ENCODE data around the gene PIK3C2B.
"Not testable (repeated sequence)": the region's sequence is repeated elsewhere in the genome, so short reads cannot be mapped to it uniquely, and the experiment has no call there.

PIK3C2B gene

DNA sequence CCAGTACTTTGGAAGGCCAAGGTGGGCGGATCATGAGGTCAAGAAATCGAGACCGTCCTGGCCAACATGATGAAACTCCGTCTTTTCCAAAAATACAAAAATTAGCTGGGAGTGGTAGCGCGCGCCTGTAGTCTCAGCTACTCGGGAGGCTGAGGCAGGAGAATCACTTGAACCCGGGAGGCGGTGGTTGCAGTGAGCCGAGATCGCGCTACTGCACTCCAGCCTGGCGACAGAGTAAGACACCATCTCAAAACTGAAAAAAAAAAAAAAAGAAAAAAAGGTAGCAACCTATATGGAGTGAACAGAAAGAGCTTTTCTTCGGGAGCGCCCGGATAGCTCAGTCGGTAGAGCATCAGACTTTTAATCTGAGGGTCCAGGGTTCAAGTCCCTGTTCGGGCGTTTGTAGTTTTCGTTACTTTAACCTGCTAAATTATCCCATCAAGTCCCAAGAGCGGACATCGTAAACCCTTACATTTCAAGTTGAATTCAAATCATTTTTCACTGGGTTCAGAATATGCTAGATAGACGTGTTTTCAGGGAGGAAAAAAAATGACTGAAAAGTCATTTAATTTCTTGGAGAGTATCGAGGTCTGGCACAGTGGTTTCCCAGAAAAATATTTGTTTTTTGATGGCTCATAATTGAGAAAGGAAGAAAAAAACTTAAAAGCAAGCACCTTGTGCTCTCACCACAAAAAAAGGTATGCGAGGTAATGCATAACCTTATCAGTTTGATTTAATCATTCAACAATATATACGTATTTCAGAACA, 11.8 kb upstream of the PIK3C2B start:
- peak; percentile 69 to 80 for DNase-seq

DNA sequence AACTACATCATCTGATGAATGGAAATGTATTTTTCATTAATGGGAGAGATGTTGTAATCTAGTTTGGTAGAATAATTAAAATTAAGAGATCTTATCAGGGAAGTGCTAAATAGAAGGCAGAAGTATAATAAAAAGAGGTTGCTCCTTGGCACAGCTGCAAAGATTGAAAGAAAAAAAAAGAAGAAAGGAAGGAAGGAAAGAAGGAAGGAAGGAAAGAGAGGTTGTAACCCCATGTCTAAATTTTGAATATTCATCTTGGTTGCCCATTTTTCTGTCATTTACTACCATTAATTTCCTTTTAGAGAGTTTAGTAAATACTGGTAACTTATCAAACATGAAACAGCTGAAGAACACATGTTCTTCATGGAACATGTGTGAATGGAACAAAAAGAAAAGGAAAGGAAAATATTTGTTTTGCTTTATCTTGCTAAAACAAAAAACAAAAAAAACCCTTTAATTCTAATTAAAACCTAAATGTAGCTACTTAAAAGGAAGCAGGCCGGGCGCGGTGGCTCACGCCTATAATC, 11.1 kb upstream of the PIK3C2B start:
- DNase-seq, result no peak

DNA sequence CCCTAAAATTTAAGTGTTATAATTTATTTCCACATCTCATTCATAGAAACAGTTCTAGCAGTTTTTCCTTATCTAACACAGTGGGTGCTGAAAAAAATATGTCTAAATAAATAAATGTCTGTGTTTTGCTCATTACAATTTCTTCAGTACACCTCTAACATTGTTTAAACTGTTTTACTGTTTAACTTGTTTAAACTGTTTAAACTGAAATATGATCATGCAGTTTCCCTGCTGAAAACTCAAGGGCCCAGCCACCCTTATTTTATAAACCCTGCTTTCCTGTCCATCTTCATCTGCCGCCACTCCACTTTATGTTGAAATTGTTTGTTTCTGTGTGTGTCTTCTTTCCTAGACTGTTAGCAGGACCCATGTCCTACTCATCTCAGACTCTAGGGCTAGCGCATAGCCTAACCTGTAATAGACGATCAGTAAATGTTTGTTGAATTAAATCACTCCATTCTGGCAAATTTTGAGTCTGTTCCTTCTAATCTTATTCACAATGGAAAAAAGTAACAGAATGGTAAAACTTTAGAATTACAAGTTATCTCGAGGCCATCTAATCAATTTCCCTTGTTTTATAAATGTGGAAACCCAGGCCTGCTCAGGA, 9.4 kb upstream of the PIK3C2B start:
- DNase-seq, result no peak

DNA sequence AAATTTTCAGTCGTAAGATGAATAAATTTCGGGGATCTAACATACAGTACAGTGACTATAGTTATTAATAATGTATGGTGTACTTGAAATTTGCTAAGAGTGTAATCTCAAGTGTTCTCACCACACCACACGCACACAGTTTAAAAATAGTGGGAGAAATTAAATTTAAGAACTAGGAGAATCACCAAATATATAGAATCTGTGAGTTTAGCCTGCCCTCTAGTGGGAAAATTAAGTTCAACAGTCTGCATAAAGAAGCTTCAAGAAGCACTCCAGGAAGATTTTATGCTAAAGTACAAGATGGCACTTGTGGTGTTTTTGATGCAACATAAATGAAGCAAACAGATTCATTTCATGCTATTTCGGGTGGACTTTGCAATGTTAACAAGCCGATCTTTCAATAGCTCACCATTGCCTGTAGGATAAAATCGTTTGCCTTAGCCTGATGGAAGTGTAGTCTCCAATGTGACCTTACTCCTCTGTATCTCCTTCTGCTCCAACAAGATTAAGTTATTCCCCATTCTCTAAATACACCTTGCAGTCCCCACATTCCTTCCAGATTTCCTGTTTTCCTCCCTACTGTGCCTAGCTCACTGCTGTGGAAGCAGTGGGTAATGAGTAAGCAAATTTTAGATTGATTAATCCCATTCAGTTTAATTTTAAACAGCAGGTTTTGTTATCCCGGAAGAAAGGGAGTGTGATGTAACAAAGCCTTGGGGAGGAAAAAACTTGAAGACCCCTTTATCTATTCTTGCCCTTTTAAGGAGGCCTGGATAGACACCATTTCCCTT, 8.7 kb upstream of the PIK3C2B start:
- DNase-seq, result peak in 1 of 2 donors; percentile 83

DNA sequence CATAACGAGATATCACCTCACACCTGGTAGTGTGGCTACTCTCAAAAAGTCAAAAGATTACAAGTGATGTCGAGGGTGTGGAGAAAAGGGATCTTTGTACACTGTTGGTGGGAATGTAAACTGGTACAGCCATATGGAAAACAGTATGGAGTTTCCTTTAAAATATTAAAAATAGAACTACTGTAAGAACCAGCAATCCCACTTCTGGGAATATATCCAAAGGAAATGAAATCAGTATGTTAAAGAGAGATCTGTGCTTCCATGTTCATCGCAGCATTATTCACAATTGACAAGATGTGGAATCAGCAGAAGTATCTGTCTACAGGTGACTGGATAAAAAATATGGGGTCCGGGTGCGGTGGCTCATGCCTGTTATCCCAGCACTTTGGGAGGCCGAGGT, 7.6 kb upstream of the PIK3C2B start:
- no peak for DNase-seq

DNA sequence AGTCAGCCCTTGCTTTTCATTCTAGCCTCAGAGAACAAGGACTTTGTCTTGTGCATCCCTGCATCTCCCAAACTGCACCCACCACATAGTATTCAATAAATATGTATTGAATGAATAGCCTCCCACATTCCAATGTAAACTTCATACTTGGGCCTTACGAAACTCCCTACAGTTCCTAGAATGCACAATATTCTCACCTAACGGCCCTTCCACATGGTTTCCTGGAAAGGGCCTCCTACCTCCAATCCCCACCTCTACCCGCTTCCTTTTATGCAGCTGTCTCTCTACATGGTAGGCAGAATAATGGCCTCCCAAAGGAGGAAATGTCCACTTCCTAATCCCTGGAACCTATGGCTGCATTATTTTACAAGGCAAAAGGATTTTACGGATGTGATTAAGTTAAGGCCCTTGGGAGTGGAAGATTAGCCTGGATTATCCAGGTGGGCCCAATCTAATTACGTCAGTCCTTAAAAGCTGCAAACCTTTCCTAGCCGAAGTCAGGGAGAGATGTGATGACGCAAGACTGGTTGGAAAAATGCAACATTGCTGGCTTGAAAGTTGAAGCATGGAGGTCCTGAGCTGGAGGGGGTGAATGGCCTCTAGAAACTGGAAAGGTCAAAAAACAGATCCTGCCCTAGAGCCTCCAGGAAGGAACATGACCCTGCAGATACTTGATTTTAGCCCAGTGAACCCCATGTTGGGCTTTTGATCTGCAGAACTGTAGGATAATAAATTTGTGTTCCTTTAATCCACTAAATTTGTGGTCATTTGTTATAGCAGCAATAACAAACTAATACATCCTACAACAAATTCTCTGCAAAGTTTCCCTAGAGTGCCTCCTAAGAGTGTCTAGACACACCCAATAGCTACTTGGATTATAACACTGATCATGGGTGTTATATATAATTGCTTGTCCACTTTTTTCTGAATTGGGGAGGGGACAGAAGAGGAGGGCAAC, 5.2 kb upstream of the PIK3C2B start:
- no peak for DNase-seq

DNA sequence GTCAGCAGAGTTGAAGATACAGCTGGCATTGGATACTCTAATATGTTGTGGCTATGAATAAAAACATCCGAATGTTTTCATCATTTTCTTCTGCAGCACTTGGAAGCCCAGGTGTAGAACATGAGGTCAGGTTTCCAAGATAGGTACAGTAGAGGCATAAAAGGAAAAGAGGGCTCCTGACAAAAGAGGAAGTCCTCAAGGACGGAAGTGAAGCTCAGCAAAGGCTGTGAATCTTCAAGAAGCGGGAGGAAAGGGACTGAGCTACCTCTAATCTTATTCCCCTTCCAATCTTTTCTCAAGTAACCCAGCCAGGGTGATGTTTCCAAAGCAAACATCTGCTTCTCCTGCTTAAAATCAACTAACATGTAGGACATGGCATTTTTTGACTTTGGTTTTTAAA, 4.4 kb upstream of the PIK3C2B start:
- DNase-seq, result no peak

DNA sequence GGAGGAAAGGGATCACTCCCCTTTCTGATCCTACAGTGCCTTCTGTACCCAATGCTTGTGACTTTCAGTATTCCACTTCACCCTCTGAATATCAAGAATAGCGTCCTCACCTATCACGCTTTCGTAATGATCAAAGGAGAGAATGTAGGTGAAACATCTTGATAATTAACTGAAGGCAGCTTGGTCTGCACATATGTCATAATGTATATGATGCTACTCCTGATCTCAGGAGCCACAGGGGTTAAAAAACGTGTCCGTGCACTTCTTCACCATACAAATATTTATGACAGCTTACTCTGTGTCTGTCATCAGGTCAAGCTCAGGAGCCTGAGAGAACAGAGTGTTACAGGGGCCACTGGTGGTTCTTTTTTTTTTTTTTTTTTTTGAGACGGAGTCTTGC, 1.2 kb upstream of the PIK3C2B start:
- DNase-seq, result no peak

DNA sequence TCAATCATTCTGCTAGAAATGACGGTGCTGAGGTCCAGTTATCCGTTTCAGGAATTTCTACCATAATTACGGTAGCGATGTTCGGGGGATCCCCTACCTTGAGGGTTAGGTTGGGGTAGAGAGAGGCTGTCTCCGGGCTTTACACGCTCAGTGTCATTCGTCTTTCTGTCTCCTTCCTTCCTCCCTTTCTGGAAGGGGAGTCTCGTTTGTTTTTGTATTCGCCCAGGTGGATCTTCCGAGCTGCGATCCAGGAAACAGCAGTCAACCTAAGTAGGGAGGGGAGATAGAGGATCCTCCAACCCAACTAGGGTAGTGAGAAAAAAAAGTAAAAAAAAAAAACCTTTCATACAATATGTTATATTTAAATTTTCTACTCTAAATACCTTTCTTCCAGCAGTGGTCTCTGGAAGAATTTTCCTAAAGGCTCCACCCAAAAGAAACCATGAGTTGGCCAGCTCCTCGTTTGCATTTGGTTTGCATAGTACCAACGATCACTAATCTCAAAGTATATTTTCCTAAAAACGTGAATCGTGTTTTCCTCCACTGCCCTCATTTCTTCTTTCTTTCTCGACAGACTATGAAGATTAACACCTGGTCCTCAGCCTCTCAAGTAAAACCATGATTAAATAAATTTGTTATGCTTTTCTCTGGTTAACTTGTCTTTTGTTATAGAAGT, 611 bp upstream of the PIK3C2B start:
- DNase-seq, result no peak

GRCh38 chr1:204493984-204494280, 673 bp downstream of the PIK3C2B start:
- DNase-seq, result peak; percentile 72 to 76

DNA sequence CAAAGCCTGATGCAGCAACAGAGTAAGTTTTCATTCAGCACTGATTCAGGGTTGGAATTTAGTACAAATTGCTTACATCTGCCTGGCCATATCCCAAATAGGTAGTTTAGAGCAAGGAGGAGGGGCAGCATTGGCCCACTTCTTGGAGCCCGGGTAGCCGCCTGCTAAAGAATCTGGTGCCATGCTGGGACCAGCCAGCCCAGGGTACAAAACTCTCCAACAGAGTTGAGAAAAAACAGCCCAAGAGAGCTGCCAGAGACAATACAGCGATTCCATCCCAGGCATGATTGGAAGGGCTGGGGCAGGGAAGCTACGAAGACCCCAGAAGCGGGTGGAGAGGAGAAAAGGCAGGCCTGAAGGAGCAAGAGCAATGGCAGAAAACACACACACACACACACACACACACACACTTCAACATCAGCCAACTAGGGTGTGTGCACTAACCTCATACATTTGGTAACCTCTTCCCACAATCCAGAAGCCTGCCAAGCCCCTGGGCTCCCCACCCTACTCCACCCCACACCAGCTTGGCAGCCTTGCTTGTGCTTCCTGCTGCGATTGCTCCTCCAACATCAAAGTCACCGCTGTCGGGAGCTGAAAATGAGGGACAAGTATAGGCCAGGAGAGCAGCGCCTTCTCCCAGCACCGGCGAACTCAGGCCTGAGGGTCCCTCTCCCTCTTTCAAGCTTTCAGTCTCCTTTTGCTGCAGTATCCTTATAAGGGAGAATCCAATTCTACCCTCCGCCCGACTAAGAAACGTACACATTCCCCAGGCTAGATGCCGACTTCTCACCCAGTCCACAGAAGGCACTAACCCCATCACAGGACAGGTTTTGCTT, 1.2 kb downstream of the PIK3C2B start:
- DNase-seq, result peak in 1 of 2 donors; percentile 72

GRCh38 chr1:204491655-204492054, 3.0 kb downstream of the PIK3C2B start:
- DNase-seq, result no peak

GRCh38 chr1:204487256-204487615, 7.4 kb downstream of the PIK3C2B start:
- no peak for DNase-seq

GRCh38 chr1:204486513-204487255, 7.9 kb downstream of the PIK3C2B start:
- DNase-seq, result not testable (repeated sequence)

DNA sequence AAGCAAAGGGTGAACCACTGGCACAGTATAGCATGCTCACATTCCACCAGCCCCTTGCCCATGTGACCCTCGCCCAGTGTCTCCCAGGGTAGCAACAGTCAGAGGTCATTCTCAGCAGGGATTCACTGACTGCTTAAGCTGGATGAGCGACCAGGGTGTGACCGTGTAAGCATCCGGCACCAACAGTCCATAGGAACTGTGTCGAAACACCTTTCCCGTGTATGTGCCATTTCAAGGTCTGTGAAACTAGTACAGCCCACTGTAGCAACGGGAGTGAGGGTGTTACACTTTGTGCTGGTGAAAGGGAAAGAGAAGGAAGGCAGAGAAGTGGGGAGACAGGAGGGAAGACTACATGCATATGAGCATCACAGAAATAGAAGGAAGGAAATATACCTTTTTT, 10.8 kb downstream of the PIK3C2B start:
- no peak for DNase-seq

DNA sequence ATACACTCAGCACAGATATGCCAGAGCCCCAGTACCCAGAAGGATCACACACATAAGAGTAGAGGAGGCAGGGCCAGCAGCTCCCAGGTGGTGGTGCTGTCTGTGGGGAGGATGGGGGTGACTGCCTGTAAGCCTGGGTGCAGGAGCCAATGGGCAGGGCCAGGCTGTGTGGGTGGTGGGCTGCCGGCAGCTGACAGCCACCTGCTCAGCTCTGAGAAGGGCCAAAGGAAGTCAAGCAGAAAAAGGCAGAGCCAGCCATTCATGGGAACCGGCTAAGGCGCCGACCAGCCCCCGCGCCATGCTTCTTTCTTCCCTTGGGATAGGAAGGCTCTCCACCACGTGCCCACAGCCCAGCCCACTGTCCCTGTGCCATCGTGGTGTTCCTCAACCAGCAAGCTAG, 14.1 kb downstream of the PIK3C2B start:
- no peak for DNase-seq

DNA sequence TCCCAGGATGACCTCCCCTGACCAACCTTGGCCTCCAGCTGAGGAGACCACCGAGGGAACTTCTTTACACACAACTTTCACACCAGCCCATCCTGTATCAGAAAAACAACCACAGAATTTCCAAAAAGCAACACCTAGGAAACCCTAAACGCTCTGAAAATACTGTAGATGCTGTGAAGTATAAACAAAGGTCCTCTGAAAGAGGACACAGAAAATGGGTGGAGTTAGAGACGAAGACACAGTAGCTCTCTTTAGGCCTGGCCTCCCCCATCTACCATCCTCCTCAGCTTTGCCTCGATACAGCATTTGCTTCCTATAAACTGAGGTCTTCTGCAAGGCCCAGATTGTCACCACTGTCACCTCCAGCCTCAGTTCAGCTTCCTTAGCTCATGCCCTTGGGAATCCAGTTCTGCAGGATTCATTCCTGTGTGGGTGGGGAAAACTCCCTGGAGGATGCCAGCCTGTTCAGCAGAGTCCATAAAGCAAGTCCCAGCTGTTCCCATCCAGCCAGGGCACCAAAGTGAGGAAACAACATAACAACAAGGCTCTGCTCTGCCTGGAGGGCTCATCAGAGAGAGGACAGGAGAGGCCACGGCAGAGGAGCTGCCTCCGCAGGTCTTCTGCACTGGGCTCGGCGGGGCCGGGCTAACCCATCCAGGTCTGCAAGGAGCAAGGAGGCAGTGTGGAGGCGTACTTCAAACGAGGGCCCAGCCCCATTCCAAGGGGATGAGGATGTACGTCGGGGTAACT, 15.0 kb downstream of the PIK3C2B start:
- no peak for DNase-seq

DNA sequence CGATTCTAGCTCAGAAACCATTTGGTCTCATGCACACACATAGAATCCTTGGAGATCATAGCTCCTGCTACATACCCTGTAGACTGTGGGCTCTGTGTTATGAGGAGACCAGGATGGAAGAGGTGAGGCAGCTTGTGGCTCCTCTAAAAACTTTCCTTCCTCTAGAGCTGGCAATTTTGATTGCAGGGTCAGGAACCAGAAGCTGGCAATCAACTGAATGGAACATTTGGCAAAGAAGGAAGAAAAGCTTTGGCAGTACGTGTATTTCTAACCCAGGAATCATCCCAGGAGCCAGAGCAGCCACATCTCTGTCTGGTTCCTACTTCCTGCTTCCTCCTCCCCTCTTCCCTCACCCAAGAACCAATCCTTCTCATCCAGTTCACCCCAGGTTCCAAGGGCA, 15.7 kb downstream of the PIK3C2B start:
- no peak for DNase-seq

GRCh38 chr1:204478172-204478899, 16.3 kb downstream of the PIK3C2B start:
- DNase-seq, result no peak
